ENCODE data around the gene DPEP1. TPM values are rescaled to one million over a fixed set of nuclear protein-coding genes. Genes with fewer than 3 reads are reported as not detected.

Gene DPEP1
- total RNA-seq, 2 donors from 2014 or later = 0.42 to 2.7 TPM

- no peak for TF ChIP-seq CTCF (IDR thresholded peaks at IDR 0.05)
Observed at GRCh38 chr16:89619840-89620239, 6.4 kb downstream of the DPEP1 start.

GRCh38 chr16:89620406-89620841, 7.0 kb downstream of the DPEP1 start:
- Histone ChIP-seq H3K4me3 (no peak overlapping the region), H3K4me1 (no peaks in the 10 kb centered on the region), H3K27me3 (peaks cover 18% of the 10 kb centered on the region), H3K36me3 (no peaks in the 10 kb centered on the region), H3K9ac (ENCODE audit: low read depth in 2 of 2, low read length in 2 of 2) (no peak overlapping the region), H3K27ac (no peak overlapping the region), H3K9me3 (no peaks in the 10 kb centered on the region)
- intact Hi-C loops (cut with DNase I) = no loop called here
- DNase-seq = no peak
- TF ChIP-seq CTCF (IDR thresholded peaks at IDR 0.05) = no peak

More at GRCh38 chr16:89619840-89620239, 6.4 kb downstream of the DPEP1 start:
- H3K4me1 ChIP-seq = no peaks in the 10 kb centered on the region
- H3K27me3 ChIP-seq = peaks cover 18% of the 10 kb centered on the region
- intact Hi-C loops (cut with DNase I) = no loop called here
- no peak overlapping the region for H3K9ac ChIP-seq (ENCODE audit: low read depth in 2 of 2, low read length in 2 of 2)
- no peak overlapping the region for H3K4me3 ChIP-seq
- no peaks in the 10 kb centered on the region for H3K9me3 ChIP-seq
- H3K36me3 ChIP-seq = no peaks in the 10 kb centered on the region
- H3K27ac ChIP-seq = no peak overlapping the region
- DNase-seq = no peak

GRCh38 chr16:89621136-89621697, 7.8 kb downstream of the DPEP1 start:
- DNase-seq = no peak
- intact Hi-C loops (cut with DNase I) = no loop called here

GRCh38 chr16:89621698-89622409, 8.4 kb downstream of the DPEP1 start:
- intact Hi-C loops (cut with DNase I) = no loop called here

More at GRCh38 chr16:89621136-89621697, 7.8 kb downstream of the DPEP1 start:
- Histone ChIP-seq H3K36me3 (no peaks in the 10 kb centered on the region), H3K27ac (no peak overlapping the region), H3K4me1 (no peaks in the 10 kb centered on the region), H3K9me3 (no peaks in the 10 kb centered on the region), H3K27me3 (peaks cover 18% of the 10 kb centered on the region), H3K9ac (ENCODE audit: low read depth in 2 of 2, low read length in 2 of 2) (no peak overlapping the region), H3K4me3 (no peak overlapping the region)
- TF ChIP-seq CTCF (IDR thresholded peaks at IDR 0.05) = no peak

More at GRCh38 chr16:89621698-89622409, 8.4 kb downstream of the DPEP1 start:
- Histone ChIP-seq H3K36me3 (no peaks in the 10 kb centered on the region), H3K27ac (no peak overlapping the region), H3K4me3 (no peak overlapping the region), H3K27me3 (peaks cover 18% of the 10 kb centered on the region), H3K9me3 (no peaks in the 10 kb centered on the region), H3K9ac (ENCODE audit: low read depth in 2 of 2, low read length in 2 of 2) (no peak overlapping the region), H3K4me1 (no peaks in the 10 kb centered on the region)
- DNase-seq = no peak
- no peak for TF ChIP-seq CTCF (IDR thresholded peaks at IDR 0.05)
